Motor neuron (in vitro differentiated cells): Measurements from ENCODE around the gene SQSTM1. TPM values are rescaled to one million over a fixed set of nuclear protein-coding genes. Genes with fewer than 3 reads are reported as not detected.
A peak's percentile ranks its signal among the peaks of the same experiment; 100 is the strongest.

Experiments
- ATAC-seq, 8 experiments: fragments of 200-7000 bp; cut with Tn5 transposase; replicated peaks in 6 of 8; 2 replicates each; pipeline ENCODE4 v1.8.0; 2021; ENCODE audit warnings: mild to moderate bottlenecking in 8 of 8, moderate library complexity in 8 of 8
- H3K27ac ChIP-seq, 2 donors: fragments of 250-450 bp; sonication (Bioruptor Pico); 2 replicates each; pipeline ENCODE4 v1.9.0; 2021; ENCODE audit warnings: antibody characterized with exemption in 2 of 2, mild to moderate bottlenecking in 2 of 2, moderate library complexity in 1 of 2
- H3K4me1 ChIP-seq, 2 donors: fragments of 250-450 bp; sonication (Bioruptor Pico); replicated peaks in 1 of 2; 2 replicates each; pipeline ENCODE4 v1.6.1; 2021; ENCODE audit warnings: antibody characterized with exemption in 2 of 2, mild to moderate bottlenecking in 2 of 2, moderate library complexity in 1 of 2
- H3K4me3 ChIP-seq, 5 donors: fragments of 250-450 bp; sonication (Bioruptor Pico); 2 replicates each; pipeline ENCODE4 v1.9.0; 2021; ENCODE audit warnings: antibody characterized with exemption in 5 of 5, mild to moderate bottlenecking in 5 of 5, moderate library complexity in 4 of 5
- WGBS, 10 experiments: fragments of 450-650 bp; shearing (Covaris generic); methylation state at CpG; one replicate each; pipeline ENCODE4 v1.0.0; 2022; 5-methylcytosine and 5-hydroxymethylcytosine counted together
- in situ Hi-C, 9 experiments: fragments of 400-800 bp; cut with MboI; loops; one replicate each; pipeline ENCODE4 v1.15.0; 2021; ENCODE audit warnings: low sequenced_read_pairs in 9 of 9, low pct_unique_long_range_greater_than_20kb in 2 of 9; ENCODE audit not compliant: unreplicated experiment in 9 of 9
- total RNA-seq, 8 experiments: library from RNA; unstranded; fragments of 300-600 nt; gene quantifications; 2 replicates each; pipeline versions ENCODE4 v1.2.3 to v1.2.4, GENCODE V29; 2022

SQSTM1 gene
- total RNA-seq, 8 experiments from 2014 or later, result 55.5 to 679 (median 128) TPM

GRCh38 chr5:179796877-179797608 is 23.7 kb upstream of the SQSTM1 start:
- no peak for ATAC-seq
- in situ Hi-C loops, result no loop called here
- H3K4me3 ChIP-seq, result peak overlapping the region in 4 of 5 donors; percentile 37 to 54 (median 48)
- WGBS, 10 experiments, result 81 to 100% (median 93%) methylated on average over 2 to 15 of the region's 21 CpGs; no CpG with 5 or more reads in 5 of the 10 experiments
- H3K27ac ChIP-seq, result no peak overlapping the region
- peaks cover 3 to 5% of the 10 kb centered on the region in 2 donors for H3K4me1 ChIP-seq

- no peak overlapping the region for H3K27ac ChIP-seq
Measured at GRCh38 chr5:179797741-179798140, 23.0 kb upstream of the SQSTM1 start.

GRCh38 chr5:179798144-179798770 is 22.4 kb upstream of the SQSTM1 start:
- no peak for ATAC-seq
- in situ Hi-C loops, result no loop called here
- WGBS, 10 experiments, result 92 to 100% methylated on average over 2 to 5 of the region's 23 CpGs; no CpG with 5 or more reads in 8 of the 10 experiments
- Histone ChIP-seq H3K4me1 (peaks cover 8 to 9% of the 10 kb centered on the region in 2 donors), H3K4me3 (no peak overlapping the region), H3K27ac (no peak overlapping the region)

More at GRCh38 chr5:179797741-179798140, 23.0 kb upstream of the SQSTM1 start:
- no peak for ATAC-seq
- WGBS, 10 experiments, result 80 to 100% (median 91%) methylated on average over 1 to 10 of the region's 30 CpGs; no CpG with 5 or more reads in 6 of the 10 experiments
- no peak overlapping the region for H3K4me3 ChIP-seq
- H3K4me1 ChIP-seq, result peaks cover 4 to 5% of the 10 kb centered on the region in 2 donors
- in situ Hi-C loops, result no loop called here

DNA sequence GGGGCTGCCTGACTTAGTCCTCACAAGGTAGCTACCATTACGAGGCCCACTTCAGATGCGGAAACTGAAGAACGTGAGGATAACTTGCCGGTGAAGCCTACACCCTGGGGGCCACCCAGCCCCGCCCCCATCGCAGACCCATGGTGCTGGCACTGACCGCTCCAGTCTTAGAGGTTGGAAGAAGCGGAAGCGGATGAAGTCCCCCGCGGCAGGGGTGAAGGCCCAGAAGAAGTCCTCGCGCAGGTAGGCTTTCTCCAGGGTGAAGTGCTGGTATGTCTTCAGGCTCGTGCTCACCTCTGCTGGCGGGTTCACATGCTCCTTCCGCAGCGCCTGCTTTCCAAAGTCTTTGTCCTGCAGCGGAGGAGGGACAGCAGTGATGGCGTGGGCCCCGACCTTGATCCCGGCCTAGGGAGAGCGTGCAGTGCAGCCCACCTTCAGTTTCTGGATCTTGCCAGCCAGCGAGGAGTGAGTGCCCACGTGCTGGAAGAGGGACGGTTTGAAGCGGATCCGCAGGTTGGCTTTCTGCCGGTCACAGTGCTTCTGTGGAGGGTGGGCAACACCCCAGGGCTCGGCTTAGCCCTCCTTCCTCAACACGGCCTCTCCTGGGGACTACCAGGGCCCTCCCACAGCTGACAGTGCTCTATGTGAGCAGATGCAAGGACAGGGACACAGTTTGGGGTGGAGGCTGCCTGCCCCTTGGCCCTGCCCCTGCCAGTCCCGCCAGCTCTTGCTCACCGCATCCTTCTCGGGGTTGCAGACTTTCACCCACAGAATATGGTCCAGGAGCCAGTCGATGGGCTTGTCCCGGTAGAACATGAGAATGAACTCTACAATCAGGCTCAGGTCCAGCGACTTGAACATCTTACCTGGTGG is 21.7 kb upstream of the SQSTM1 start:
- Histone ChIP-seq H3K27ac (no peak overlapping the region), H3K4me1 (peaks cover 15 to 17% of the 10 kb centered on the region in 2 donors), H3K4me3 (no peak overlapping the region)
- no peak for ATAC-seq
- in situ Hi-C loops, result no loop called here
- WGBS, 10 experiments, result 72 to 100% (median 99%) methylated on average over 1 to 9 of the region's 36 CpGs; no CpG with 5 or more reads in 4 of the 10 experiments

GRCh38 chr5:179799644-179799973 is 21.1 kb upstream of the SQSTM1 start:
- 86 to 100% (median 100%) methylated on average over 1 to 4 of the region's 5 CpGs; no CpG with 5 or more reads in 7 of the 10 experiments for WGBS, 10 experiments
- Histone ChIP-seq H3K4me3 (no peak overlapping the region), H3K4me1 (peaks cover 22 to 23% of the 10 kb centered on the region in 2 donors), H3K27ac (no peak overlapping the region)
- no peak for ATAC-seq
- in situ Hi-C loops, result no loop called here

- ATAC-seq, result no peak
- H3K4me3 ChIP-seq, result no peak overlapping the region
- 83 to 100% (median 92%) methylated on average over 2 to 4 of the region's 21 CpGs; no CpG with 5 or more reads in 5 of the 10 experiments for WGBS, 10 experiments
- in situ Hi-C loops, result no loop called here
- no peak overlapping the region for H3K27ac ChIP-seq
- peaks cover 25 to 27% of the 10 kb centered on the region in 2 donors for H3K4me1 ChIP-seq
Measured at GRCh38 chr5:179800071-179800695, 20.5 kb upstream of the SQSTM1 start.

- H3K27ac ChIP-seq, result no peak overlapping the region
- in situ Hi-C loops, result no loop called here
- no peak for ATAC-seq
- peaks cover 28 to 29% of the 10 kb centered on the region in 2 donors for H3K4me1 ChIP-seq
- H3K4me3 ChIP-seq, result no peak overlapping the region
- 80 to 100% methylated on average over 1 to 2 of the region's 12 CpGs; no CpG with 5 or more reads in 8 of the 10 experiments for WGBS, 10 experiments
Measured at GRCh38 chr5:179800696-179801201, 20.0 kb upstream of the SQSTM1 start.

GRCh38 chr5:179801304-179802206 is 19.1 kb upstream of the SQSTM1 start:
- no peak overlapping the region for H3K27ac ChIP-seq
- in situ Hi-C loops, result no loop called here

DNA sequence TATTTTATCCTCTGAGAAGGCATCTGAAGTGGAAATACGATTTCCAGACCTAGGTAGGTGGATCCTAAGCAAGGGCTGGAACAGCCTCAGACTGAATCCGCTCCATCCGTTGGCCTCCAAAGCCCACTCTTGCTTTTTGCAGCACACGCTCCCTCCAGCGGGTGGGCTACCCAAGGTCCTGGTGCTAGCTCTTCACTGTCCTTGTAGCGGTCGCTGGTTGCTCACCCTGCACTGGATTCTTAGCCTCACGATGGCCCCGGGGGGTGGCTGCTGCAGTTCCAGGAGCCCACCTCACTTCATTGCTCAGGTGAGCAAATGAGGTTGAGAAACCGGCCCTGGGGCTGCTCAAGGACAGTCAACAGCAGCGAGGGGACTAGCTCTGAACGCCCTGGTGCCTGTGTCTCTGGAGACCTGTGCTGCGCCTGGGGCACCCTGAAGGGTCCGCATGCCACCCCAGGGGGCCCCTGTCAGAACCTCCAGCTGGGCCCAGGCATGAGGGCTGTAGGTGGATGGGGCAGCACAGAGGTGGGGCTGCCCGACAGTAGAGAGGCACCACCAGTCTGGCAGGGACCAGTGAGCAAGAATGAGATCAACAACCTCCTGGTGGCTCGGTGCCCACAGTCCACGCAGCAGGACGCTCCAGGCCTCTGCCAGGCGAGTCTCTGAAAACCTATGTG is 18.4 kb upstream of the SQSTM1 start:
- 89 to 98% (median 95%) methylated on average over 7 to 10 of the region's 19 CpGs; no CpG with 5 or more reads in 7 of the 10 experiments for WGBS, 10 experiments
- in situ Hi-C loops, result no loop called here
- peaks cover 24 to 28% of the 10 kb centered on the region in 2 donors for H3K4me1 ChIP-seq
- ATAC-seq, result no peak
- no peak overlapping the region for H3K4me3 ChIP-seq
- no peak overlapping the region for H3K27ac ChIP-seq

More at GRCh38 chr5:179801304-179802206, 19.1 kb upstream of the SQSTM1 start:
- Histone ChIP-seq H3K4me3 (no peak overlapping the region), H3K4me1 (peaks cover 27 to 28% of the 10 kb centered on the region in 2 donors)
- ATAC-seq, result no peak
- 63 to 100% (median 85%) methylated on average over 1 to 20 of the region's 67 CpGs; no CpG with 5 or more reads in 6 of the 10 experiments for whole genome bisulfite sequencing, 10 experiments

DNA sequence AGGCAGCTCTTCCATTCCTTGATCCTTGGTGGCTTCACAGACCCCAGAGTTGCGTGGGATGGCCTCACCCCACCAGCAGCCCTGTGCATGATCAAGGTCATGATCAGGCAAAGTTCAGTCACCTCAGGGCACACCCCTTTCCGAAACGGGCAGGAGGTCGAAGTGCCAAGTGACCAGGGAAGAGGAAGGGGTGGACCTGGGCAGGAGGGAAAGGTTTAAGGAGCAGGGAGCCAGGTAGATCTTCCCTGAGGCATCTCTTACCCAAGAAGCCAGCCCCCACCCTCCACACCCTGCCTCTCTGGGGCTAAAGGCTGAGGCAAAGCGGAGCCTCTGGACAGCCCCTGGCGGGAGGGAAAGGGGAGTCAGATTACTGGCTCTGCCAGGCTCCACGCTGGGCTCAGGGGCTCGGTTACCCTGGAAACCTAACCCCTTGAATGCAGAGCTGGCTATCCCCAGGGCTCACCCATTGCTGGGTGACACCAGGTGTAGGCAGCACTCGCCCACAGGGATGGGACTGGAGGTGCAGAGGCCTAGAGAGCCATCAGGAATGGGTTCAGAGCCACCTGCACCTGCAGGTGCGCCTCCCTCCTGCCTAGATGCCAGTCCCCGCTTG is 17.6 kb upstream of the SQSTM1 start:
- Histone ChIP-seq H3K4me1 (peaks cover 24 to 32% of the 10 kb centered on the region in 2 donors), H3K27ac (no peak overlapping the region), H3K4me3 (no peak overlapping the region)
- peak in 1 of 8 experiments; percentile 15 for ATAC-seq
- 67 to 100% (median 83%) methylated on average over 1 to 3 of the region's 11 CpGs; no CpG with 5 or more reads in 7 of the 10 experiments for WGBS, 10 experiments
- in situ Hi-C loops, result no loop called here
